ENCODE measurements around the gene MPV17L.
A peak's percentile ranks its signal among the peaks of the same experiment; 100 is the strongest.
"Not testable (repeated sequence)": the region's sequence is repeated elsewhere in the genome, so short reads cannot be mapped to it uniquely, and the experiment has no call there.

MPV17L gene

DNA sequence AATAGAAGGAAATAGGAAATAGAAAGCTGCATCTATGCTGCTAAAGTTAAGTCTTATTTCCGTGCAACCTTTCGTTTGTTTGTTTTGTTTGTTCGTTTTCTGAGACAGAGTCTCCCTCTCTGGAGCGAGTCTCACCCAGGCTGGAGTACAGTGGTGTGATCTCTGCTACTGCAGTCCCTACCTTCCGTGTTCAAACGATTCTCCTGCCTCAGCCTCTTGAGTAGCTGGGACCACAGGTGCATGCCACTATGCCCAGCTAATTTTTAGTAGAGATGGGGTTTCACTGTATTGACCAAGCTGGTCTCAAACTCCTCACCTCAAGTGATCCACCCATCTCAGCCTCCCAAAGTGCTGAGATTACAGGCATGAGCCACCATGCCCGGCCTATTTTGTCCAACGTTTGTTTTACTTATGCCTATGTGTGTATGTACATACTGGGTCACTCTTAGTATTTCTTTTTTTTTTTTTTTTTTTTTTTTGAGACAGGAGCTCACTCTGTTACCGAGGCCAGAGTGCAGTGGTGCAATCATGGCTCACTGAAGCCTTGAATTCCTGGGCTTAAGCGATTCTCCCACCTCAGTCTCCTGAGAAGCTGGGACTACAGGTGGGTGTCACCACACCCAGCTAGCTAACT lies 55.7 kb downstream of the MPV17L start:
- DNase-seq (ENCODE audit: low read depth) = no peak
- no peak for TF ChIP-seq CTCF (IDR thresholded peaks at IDR 0.05; ENCODE audit: insufficient read depth, low read depth, low read length, missing control alignments)
- no peak overlapping the region for H3K4me3 ChIP-seq (ENCODE audit: low read length)

DNA sequence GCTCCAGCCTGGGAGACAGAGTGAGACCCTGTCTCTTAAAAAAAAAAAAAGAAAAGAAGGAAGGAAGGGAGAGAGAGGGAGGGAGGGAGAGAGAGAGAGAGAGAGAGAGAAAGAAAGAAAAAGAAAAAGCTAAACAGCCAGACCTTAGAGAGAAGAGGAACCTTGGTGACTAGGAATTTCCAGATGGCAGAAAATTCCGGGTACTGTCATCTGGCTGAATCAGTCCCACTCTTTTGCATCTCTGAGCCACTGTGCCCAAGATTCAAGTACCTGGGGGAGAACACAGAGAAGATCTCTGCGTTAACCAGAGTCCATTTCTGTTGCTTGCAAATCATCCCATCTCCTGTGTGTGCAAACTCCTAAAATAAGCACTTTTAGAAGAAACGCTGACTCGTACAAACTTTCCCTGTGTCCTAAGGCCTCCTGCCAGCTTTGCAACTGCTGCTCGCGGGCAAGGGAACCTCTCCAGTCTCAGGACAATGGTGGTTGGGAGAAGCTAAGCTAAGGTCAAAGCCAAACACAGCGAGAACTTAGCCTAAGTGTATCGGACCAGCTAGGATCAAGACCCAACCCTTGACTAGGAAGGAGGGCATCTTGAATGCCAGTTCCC lies 56.8 kb downstream of the MPV17L start:
- no peak for DNase-seq (ENCODE audit: low read depth)
- no peak for TF ChIP-seq CTCF (IDR thresholded peaks at IDR 0.05; ENCODE audit: insufficient read depth, low read depth, low read length, missing control alignments)
- H3K4me3 ChIP-seq (ENCODE audit: low read length) = no peak overlapping the region

GRCh38 chr16:15453296-15453695 lies 57.7 kb downstream of the MPV17L start:
- H3K4me3 ChIP-seq (ENCODE audit: low read length); DNase-seq (ENCODE audit: low read depth): not testable (repeated sequence)

DNA sequence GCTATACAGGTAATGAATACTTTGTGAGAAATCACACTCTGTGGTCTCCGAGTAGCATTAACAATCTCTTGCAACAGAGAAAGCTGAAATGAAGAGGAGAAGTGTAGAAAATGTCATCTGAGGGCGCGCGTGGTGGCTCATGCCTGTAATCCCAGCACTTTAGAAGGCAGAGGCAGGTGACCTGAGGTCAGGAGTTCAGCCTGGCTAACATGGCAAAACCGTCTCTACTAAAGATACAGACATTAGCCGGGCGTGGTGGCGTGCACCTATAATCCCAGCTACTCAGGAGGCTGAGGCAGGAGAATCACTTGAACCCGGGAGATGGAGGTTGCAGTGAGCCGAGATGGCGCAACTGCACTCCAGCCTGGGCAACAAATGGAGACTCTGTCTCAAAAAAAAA lies 59.4 kb downstream of the MPV17L start:
- DNase-seq (ENCODE audit: low read depth); H3K4me3 ChIP-seq (ENCODE audit: low read length): not testable (repeated sequence)

GRCh38 chr16:15457400-15457799 lies 61.8 kb downstream of the MPV17L start:
- no peak for DNase-seq (ENCODE audit: low read depth)
- TF ChIP-seq CTCF (IDR thresholded peaks at IDR 0.05; ENCODE audit: insufficient read depth, low read depth, low read length, missing control alignments) = no peak
- no peak overlapping the region for H3K4me3 ChIP-seq (ENCODE audit: low read length)

DNA sequence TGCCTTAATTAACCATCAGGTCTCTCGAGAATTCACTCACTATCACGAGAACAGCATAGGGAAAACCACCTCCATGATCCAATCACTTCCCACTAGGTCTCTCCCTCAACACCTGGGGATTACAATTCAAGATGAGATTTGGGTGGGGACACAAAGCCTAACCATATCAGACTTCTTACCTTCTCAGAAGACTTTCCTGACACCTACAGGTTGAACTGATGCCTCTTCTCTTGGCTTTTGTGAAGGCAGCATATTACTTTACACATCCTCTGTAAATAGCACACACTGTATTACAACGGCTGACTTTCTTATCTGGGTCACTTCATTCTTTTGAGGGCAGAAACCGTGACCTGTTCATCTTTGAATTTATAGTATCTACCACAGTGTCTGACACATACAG lies 62.4 kb downstream of the MPV17L start:
- no peak for TF ChIP-seq CTCF (IDR thresholded peaks at IDR 0.05; ENCODE audit: insufficient read depth, low read depth, low read length, missing control alignments)
- no peak overlapping the region for H3K4me3 ChIP-seq (ENCODE audit: low read length)
- peak; percentile 32 for DNase-seq (ENCODE audit: low read depth)

GRCh38 chr16:15459791-15460190 lies 64.2 kb downstream of the MPV17L start:
- no peak for DNase-seq (ENCODE audit: low read depth)
- no peak for TF ChIP-seq CTCF (IDR thresholded peaks at IDR 0.05; ENCODE audit: insufficient read depth, low read depth, low read length, missing control alignments)
- H3K4me3 ChIP-seq (ENCODE audit: low read length) = no peak overlapping the region

DNA sequence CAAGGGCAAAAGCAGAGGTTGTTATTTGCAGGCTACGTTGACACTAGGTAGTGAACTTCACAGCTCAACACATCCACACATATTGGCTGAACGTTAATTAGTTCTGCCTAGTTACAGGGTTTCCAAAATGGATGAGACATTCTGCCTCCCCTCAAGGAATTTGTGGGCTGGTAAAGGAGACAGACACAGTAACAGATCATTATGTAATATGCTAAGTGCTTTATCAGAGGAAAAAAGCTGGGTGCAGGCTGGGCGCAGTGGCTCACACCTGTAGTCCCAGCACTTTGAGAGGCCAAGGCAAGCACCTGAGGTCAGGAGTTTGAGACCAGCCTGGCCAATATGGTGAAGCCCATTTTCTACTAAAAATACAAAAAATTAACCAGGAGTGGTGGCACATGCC lies 65.0 kb downstream of the MPV17L start:
- H3K4me3 ChIP-seq (ENCODE audit: low read length) = no peak overlapping the region
- no peak for TF ChIP-seq CTCF (IDR thresholded peaks at IDR 0.05; ENCODE audit: insufficient read depth, low read depth, low read length, missing control alignments)
- DNase-seq (ENCODE audit: low read depth) = no peak

Measured in epithelial cell of esophagus (primary cell).